ENCODE results near the gene KMT2A.

The KMT2A gene

GRCh38 chr11:118530683-118531596 lies 94.6 kb downstream of the KMT2A start, which contains the start of gene TMEM25:
TMEM25 (plus strand) TSS chr11:118531192; CDS start chr11:118531802, 610 bp downstream.
- no peak within 1 kb of the TSS for H3K4me3 ChIP-seq (ENCODE audit: low read depth, low read length)
- no peak for TF ChIP-seq POLR2A (IDR thresholded peaks at IDR 0.05; ENCODE audit: extremely low read depth, insufficient read length)
- TF ChIP-seq MAX (IDR thresholded peaks at IDR 0.05; ENCODE audit: low read depth, low read length) = no peak
- TF ChIP-seq, protein P1, sequence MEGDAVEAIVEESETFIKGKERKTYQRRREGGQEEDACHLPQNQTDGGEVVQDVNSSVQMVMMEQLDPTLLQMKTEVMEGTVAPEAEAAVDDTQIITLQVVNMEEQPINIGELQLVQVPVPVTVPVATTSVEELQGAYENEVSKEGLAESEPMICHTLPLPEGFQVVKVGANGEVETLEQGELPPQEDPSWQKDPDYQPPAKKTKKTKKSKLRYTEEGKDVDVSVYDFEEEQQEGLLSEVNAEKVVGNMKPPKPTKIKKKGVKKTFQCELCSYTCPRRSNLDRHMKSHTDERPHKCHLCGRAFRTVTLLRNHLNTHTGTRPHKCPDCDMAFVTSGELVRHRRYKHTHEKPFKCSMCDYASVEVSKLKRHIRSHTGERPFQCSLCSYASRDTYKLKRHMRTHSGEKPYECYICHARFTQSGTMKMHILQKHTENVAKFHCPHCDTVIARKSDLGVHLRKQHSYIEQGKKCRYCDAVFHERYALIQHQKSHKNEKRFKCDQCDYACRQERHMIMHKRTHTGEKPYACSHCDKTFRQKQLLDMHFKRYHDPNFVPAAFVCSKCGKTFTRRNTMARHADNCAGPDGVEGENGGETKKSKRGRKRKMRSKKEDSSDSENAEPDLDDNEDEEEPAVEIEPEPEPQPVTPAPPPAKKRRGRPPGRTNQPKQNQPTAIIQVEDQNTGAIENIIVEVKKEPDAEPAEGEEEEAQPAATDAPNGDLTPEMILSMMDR (IDR thresholded peaks at IDR 0.05; ENCODE audit: low read depth, low read length) = no peak
- TF ChIP-seq MYC (IDR thresholded peaks at IDR 0.05; ENCODE audit: low read depth, low read length) = no peak
- peak; percentile 60 for DNase-seq (ENCODE audit: low read depth)

GRCh38 chr11:118531597-118532084 lies 95.3 kb downstream of the KMT2A start:
- TF ChIP-seq, protein P1 (IDR thresholded peaks at IDR 0.05; ENCODE audit: low read depth, low read length) = no peak
- no peak for TF ChIP-seq MAX (IDR thresholded peaks at IDR 0.05; ENCODE audit: low read depth, low read length)
- TF ChIP-seq MYC (IDR thresholded peaks at IDR 0.05; ENCODE audit: low read depth, low read length) = no peak
- no peak for TF ChIP-seq POLR2A (IDR thresholded peaks at IDR 0.05; ENCODE audit: extremely low read depth, insufficient read length)
- H3K4me3 ChIP-seq (ENCODE audit: low read depth, low read length) = no peak overlapping the region
- no peak for DNase-seq (ENCODE audit: low read depth)

GRCh38 chr11:118532091-118532490 lies 95.8 kb downstream of the KMT2A start:
- TF ChIP-seq, protein P1 (IDR thresholded peaks at IDR 0.05; ENCODE audit: low read depth, low read length) = no peak
- TF ChIP-seq MAX (IDR thresholded peaks at IDR 0.05; ENCODE audit: low read depth, low read length) (no peak), POLR2A (IDR thresholded peaks at IDR 0.05; ENCODE audit: extremely low read depth, insufficient read length) (no peak), MYC (IDR thresholded peaks at IDR 0.05; ENCODE audit: low read depth, low read length) (no peak)
- H3K4me3 ChIP-seq (ENCODE audit: low read depth, low read length) = no peak overlapping the region

GRCh38 chr11:118532852-118533768 lies 96.8 kb downstream of the KMT2A start:
- TF ChIP-seq MAX (IDR thresholded peaks at IDR 0.05; ENCODE audit: low read depth, low read length) = no peak
- TF ChIP-seq MYC (IDR thresholded peaks at IDR 0.05; ENCODE audit: low read depth, low read length) = no peak
- TF ChIP-seq POLR2A (IDR thresholded peaks at IDR 0.05; ENCODE audit: extremely low read depth, insufficient read length) = no peak
- TF ChIP-seq, protein P1 (IDR thresholded peaks at IDR 0.05; ENCODE audit: low read depth, low read length) = no peak
- no peak for DNase-seq (ENCODE audit: low read depth)
- no peak overlapping the region for H3K4me3 ChIP-seq (ENCODE audit: low read depth, low read length)

More at GRCh38 chr11:118532091-118532490, 95.8 kb downstream of the KMT2A start:
- DNase-seq (ENCODE audit: low read depth) = no peak

All from NB4 (cell line).